Esophagus squamous epithelium (tissue), 4 donors: ENCODE measurements around the gene SGMS2.

Source experiments
- POLR2A ChIP-seq, 4 donors: fragments of 450-650 bp; IDR thresholded peaks; one replicate each; pipeline ENCODE4 v1.6.1; 2017; ENCODE audit warnings: antibody characterized with exemption in 4 of 4, mild to moderate bottlenecking in 4 of 4, moderate library complexity in 3 of 4
- TF ChIP-seq, protein P1 (sequence below), 6 experiments: fragments of 450-650 bp in 4 of 6; fragments of 200-600 bp in 2 of 6; sonication (generic) in 2 of 6; IDR thresholded peaks; one replicate each; pipeline ENCODE4 v1.5.1; 2016 to 2019; ENCODE audit warnings: antibody characterized with exemption in 6 of 6, mild to moderate bottlenecking in 4 of 6, moderate library complexity in 4 of 6

GRCh38 chr4:107835406-107835805 is 10.7 kb downstream of the SGMS2 start:
- TF ChIP-seq, protein P1, sequence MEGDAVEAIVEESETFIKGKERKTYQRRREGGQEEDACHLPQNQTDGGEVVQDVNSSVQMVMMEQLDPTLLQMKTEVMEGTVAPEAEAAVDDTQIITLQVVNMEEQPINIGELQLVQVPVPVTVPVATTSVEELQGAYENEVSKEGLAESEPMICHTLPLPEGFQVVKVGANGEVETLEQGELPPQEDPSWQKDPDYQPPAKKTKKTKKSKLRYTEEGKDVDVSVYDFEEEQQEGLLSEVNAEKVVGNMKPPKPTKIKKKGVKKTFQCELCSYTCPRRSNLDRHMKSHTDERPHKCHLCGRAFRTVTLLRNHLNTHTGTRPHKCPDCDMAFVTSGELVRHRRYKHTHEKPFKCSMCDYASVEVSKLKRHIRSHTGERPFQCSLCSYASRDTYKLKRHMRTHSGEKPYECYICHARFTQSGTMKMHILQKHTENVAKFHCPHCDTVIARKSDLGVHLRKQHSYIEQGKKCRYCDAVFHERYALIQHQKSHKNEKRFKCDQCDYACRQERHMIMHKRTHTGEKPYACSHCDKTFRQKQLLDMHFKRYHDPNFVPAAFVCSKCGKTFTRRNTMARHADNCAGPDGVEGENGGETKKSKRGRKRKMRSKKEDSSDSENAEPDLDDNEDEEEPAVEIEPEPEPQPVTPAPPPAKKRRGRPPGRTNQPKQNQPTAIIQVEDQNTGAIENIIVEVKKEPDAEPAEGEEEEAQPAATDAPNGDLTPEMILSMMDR (IDR thresholded peaks at IDR 0.05): no peak
- TF ChIP-seq POLR2A (IDR thresholded peaks at IDR 0.05): no peak
